ENCODE results near the gene IGF2BP2.

Gene IGF2BP2

DNA sequence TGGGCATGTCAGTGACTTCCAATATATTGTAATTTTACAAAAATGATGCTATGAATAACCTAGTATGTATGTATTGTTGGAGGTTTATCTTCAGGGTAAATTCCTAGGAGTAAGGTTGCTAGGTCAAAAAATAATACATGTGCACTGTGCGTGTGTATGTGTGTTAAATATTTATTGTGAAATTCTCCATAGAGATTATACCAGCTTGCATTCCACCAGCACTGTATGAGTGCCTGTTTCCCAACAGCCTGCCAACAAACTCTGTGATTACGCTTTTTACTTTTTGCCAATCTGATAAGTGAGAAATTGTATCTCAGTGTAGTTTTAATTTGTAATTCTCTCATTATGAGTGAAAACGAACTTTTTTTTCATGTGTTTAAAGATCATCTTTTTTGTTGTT lies 12.6 kb upstream of the IGF2BP2 start:
- no peak overlapping the region for H3K9ac ChIP-seq (ENCODE audit: low read length)
- DNase-seq (ENCODE audit: low read depth) = peak; percentile 76
- no peaks in the 10 kb centered on the region for H3K9me3 ChIP-seq (ENCODE audit: control insufficient read depth, low read length)
- H3K4me3 ChIP-seq (ENCODE audit: low read length) = peak overlapping the region; percentile 23
- H3K27me3 ChIP-seq (replicated peaks; ENCODE audit: control insufficient read depth, insufficient read depth, low read length) = no peaks in the 10 kb centered on the region
- H3K4me1 ChIP-seq (ENCODE audit: control insufficient read depth, insufficient read depth, low read length) = peaks cover 9% of the 10 kb centered on the region
- no peaks in the 10 kb centered on the region for H3K36me3 ChIP-seq (ENCODE audit: control insufficient read depth, insufficient read depth, low read length, severe bottlenecking)

DNA sequence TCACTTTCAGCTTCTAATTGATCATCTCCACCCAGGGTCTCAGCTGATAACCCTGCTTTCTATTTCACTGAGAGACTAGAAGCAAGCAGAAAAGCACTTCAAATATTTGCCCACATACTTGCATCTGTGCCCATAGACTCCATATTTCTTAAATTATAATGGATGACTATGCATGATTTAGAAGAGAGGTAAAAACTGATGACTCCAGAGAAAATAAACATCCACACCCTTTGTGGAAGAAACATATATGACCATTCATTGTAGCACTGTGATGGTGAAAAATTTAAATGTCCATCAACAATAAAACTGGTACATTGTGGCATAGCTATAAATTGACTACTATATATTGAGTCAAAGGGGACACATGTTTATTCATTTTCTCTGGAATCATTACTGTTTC lies 7.1 kb upstream of the IGF2BP2 start:
- Histone ChIP-seq H3K9me3 (ENCODE audit: control insufficient read depth, low read length) (no peaks in the 10 kb centered on the region), H3K27me3 (replicated peaks; ENCODE audit: control insufficient read depth, insufficient read depth, low read length) (no peaks in the 10 kb centered on the region), H3K4me3 (ENCODE audit: low read length) (no peak overlapping the region), H3K36me3 (ENCODE audit: control insufficient read depth, insufficient read depth, low read length, severe bottlenecking) (no peaks in the 10 kb centered on the region), H3K9ac (ENCODE audit: low read length) (no peak overlapping the region), H3K4me1 (ENCODE audit: control insufficient read depth, insufficient read depth, low read length) (peaks cover 3% of the 10 kb centered on the region)
- no peak for DNase-seq (ENCODE audit: low read depth)

DNA sequence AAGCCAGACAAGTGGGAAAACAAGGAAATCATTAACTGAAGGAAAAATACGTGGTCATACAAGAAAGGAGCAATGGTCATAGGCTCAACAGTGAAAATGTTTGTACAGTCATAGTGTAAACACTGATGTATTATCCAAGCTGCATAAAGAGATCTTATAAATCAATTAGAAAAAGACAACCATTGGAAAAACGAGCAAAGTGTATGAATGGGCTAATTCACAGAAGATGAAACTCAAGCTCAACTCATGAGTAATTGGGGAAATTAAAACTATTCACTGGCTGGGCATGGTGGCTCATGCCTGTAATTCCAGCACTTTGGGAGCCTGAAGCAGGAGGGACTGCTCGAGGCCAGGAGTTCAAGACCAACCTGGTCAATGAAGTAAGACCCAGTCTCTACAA lies 6.4 kb upstream of the IGF2BP2 start:
- DNase-seq (ENCODE audit: low read depth) = no peak
- Histone ChIP-seq H3K9ac (ENCODE audit: low read length) (no peak overlapping the region), H3K9me3 (ENCODE audit: control insufficient read depth, low read length) (no peaks in the 10 kb centered on the region), H3K4me3 (ENCODE audit: low read length) (no peak overlapping the region), H3K27me3 (replicated peaks; ENCODE audit: control insufficient read depth, insufficient read depth, low read length) (no peaks in the 10 kb centered on the region), H3K4me1 (ENCODE audit: control insufficient read depth, insufficient read depth, low read length) (peaks cover 9% of the 10 kb centered on the region), H3K36me3 (ENCODE audit: control insufficient read depth, insufficient read depth, low read length, severe bottlenecking) (no peaks in the 10 kb centered on the region)

DNA sequence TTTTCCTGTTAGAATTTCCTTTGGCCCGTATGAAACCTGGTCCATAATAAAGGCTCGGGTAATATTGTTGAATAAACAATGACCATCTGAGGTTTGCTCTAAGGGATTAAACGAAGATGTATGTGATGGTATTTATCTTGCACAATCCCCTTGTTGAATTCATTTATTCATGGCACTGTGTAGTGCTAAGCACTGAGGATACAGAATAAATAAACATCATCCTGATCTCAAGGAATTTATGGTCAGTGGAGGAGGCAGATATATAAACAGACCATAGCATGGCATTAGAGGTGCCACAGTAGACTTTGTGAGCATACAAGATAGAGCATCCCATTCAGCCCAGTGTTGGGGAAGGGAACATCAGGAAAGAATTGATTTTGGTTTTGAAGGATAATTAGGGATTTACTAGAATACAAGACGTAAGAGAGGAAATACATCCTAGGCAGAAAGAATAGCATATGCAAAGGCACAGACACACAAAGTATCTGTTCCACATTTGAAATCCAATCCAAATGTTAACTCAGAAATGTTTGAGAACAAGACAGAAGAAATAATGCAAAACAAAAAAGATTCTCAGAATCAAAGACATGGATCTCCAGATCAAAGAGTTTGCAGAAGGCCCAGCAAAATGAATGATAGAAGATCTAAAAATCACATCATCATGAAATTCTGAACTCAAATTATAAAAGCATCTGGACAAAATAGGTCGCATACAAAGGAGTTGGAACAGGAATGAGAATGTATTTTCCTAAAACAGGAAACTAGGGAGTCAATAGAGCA lies 5.4 kb upstream of the IGF2BP2 start:
- H3K36me3 ChIP-seq (ENCODE audit: control insufficient read depth, insufficient read depth, low read length, severe bottlenecking) = no peaks in the 10 kb centered on the region
- H3K9me3 ChIP-seq (ENCODE audit: control insufficient read depth, low read length) = no peaks in the 10 kb centered on the region
- no peak overlapping the region for H3K4me3 ChIP-seq (ENCODE audit: low read length)
- peaks cover 10% of the 10 kb centered on the region for H3K4me1 ChIP-seq (ENCODE audit: control insufficient read depth, insufficient read depth, low read length)
- no peak for DNase-seq (ENCODE audit: low read depth)
- no peak overlapping the region for H3K9ac ChIP-seq (ENCODE audit: low read length)
- H3K27me3 ChIP-seq (replicated peaks; ENCODE audit: control insufficient read depth, insufficient read depth, low read length) = no peaks in the 10 kb centered on the region

DNA sequence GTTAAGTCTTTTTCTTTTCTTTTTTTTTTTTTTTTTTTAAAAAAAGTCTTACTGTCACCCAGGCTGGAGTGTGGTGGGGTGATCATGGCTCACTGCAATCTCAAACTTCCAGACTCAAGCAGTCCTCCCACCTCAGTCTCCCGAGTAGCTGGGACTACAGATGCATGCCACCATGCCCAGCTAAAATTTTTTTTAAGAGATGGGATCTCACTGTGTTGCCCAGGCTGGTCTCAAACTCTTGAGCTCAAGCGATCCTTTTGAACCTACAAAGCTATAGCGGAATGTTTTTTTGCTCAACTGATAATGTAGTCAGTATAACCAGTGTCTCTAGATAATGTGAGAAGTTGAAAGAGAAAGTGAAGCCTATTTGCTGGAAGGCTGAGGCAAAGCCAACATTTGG lies 3.9 kb upstream of the IGF2BP2 start:
- Histone ChIP-seq H3K4me1 (ENCODE audit: control insufficient read depth, insufficient read depth, low read length) (peaks cover 10% of the 10 kb centered on the region), H3K4me3 (ENCODE audit: low read length) (no peak overlapping the region), H3K9ac (ENCODE audit: low read length) (no peak overlapping the region), H3K9me3 (ENCODE audit: control insufficient read depth, low read length) (no peaks in the 10 kb centered on the region), H3K36me3 (ENCODE audit: control insufficient read depth, insufficient read depth, low read length, severe bottlenecking) (no peaks in the 10 kb centered on the region), H3K27me3 (replicated peaks; ENCODE audit: control insufficient read depth, insufficient read depth, low read length) (no peaks in the 10 kb centered on the region)
- DNase-seq (ENCODE audit: low read depth) = no peak

DNA sequence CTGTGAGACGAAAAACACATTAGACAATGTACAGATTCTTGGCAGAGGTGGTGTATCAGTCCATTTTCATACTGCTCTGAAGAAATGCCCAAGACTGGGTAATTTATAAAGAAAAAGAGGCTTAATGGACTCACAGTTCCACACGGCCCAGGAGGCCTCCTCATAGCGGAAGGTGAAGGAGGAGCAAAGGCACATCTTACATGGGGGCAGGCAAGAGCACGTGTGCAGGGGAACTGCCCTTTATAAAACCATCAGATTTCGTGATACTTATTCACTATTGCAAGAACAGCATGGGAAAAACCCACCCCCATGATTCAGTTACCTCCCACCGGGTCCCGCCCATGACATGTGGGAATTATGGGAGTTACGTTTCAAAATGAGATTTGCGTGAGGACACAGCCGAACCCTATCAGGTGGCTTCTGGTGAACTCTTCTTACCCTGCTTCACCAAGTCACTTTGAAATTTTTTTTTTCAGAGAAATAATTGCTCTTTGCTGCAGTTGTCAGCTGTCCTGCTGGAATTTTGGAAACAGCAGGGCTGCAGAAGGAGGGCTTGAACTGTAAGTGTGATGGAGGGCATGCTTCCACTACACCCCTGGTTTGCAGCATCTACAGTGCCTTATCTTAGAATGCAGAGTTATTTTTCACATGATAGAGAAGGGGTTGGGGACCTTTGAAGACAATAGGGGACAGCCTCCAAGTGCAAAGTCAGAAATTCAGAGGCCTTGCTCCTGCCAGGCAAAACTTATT lies 2.9 kb upstream of the IGF2BP2 start:
- no peak for DNase-seq (ENCODE audit: low read depth)
- Histone ChIP-seq H3K4me1 (ENCODE audit: control insufficient read depth, insufficient read depth, low read length) (peaks cover 10% of the 10 kb centered on the region), H3K4me3 (ENCODE audit: low read length) (no peak overlapping the region), H3K36me3 (ENCODE audit: control insufficient read depth, insufficient read depth, low read length, severe bottlenecking) (no peaks in the 10 kb centered on the region), H3K9ac (ENCODE audit: low read length) (no peak overlapping the region), H3K9me3 (ENCODE audit: control insufficient read depth, low read length) (no peaks in the 10 kb centered on the region), H3K27me3 (replicated peaks; ENCODE audit: control insufficient read depth, insufficient read depth, low read length) (no peaks in the 10 kb centered on the region)

DNA sequence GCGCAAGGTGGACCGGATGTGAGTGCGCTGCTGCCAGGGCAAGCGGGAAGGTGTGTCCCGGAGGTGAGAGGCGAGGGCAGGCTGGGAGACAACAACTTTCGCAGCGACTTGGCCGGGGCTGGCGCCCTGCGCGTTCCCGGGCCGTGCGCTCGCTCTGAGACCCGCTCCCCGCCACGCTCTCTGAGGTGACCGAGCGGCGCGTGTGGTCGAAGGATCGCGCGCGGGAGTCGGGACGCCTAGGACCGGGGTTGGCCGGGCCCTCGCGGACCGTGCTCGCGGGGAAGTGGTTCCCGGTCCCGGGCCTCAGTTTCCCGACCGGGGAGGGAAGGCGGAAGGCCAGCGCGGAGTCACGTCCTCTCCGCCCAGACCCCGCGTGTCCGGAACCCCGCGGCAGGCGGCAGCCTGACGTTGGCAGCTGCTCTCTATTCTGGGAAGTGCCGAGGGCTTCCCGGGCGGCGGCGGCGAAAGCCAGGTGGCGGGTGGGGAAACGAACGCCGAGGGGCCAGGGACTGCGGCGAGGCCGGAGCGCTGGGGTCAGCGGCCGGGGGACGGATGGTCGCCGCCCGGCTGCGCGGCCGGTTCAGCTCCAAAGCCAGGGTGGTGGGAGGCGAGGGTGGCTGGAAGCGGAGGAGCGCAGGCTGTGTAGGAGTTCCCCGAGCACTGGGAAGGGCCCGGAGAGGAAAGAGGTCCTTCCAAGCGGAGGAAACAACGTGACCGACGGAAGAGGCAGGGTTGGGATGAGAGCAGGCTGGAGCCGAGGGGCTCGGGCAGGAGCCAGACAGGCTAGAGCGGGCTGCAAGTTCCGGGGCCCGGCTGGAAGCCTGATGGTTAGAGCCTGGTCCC lies 1.0 kb upstream of the IGF2BP2 start:
- Histone ChIP-seq H3K4me3 (ENCODE audit: low read length) (peak overlapping the region; percentile 88), H3K4me1 (ENCODE audit: control insufficient read depth, insufficient read depth, low read length) (peaks cover 23% of the 10 kb centered on the region), H3K9ac (ENCODE audit: low read length) (peak overlapping the region; percentile 87), H3K9me3 (ENCODE audit: control insufficient read depth, low read length) (no peaks in the 10 kb centered on the region), H3K27me3 (replicated peaks; ENCODE audit: control insufficient read depth, insufficient read depth, low read length) (no peaks in the 10 kb centered on the region), H3K36me3 (ENCODE audit: control insufficient read depth, insufficient read depth, low read length, severe bottlenecking) (no peaks in the 10 kb centered on the region)
- peak; percentile 75 for DNase-seq (ENCODE audit: low read depth)

DNA sequence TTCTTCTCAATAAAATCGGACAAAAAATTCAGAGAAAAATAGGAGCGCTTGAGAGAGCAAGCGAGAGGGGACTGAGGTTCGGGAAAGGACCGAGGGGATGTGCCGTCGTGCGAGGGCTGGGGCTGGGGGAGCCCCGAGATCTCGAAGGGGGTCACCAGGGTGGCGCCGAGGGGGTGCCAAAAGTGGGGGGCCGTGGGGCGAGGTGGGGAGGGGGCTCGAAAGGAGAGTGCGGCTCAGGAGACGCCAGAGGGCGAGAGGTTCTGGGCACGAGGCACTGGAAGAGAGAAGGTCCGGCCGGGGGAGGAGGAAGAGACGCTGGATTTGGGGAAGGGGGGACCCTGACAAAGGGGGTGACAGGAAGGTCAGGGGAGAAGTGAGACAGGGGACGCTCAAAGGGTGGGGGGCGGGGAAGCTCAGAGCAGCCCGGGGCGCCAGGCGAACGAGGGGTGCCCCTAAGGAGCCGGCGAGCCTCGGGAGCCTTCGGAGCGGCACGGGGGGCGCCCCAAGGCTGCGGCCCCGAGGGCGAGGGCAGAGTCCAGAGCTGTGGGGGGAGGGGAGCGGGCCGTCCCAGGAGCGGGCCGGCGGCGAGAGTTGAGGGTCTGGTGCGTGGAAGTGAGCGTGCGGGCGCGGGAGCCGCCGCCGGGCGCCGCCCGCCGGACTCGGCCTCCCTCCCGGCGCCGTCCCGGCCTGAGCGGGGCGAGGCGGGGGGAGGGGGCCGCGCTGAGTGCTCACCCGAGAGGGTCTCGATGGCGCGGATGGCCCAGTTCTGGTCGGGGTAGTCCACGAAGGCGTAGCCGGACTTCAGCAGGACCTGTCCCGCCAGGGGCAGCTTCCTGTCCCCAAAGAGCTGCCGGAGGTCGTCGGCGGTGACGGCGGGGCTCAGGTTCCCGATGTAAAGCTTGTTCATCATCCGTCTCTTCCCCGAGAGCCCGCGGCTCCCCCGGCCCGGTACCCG lies 514 bp downstream of the IGF2BP2 start:
- no peaks in the 10 kb centered on the region for H3K9me3 ChIP-seq (ENCODE audit: control insufficient read depth, low read length)
- DNase-seq (ENCODE audit: low read depth) = peak; percentile 70
- H3K27me3 ChIP-seq (replicated peaks; ENCODE audit: control insufficient read depth, insufficient read depth, low read length) = no peaks in the 10 kb centered on the region
- H3K4me1 ChIP-seq (ENCODE audit: control insufficient read depth, insufficient read depth, low read length) = peaks cover 38% of the 10 kb centered on the region
- H3K9ac ChIP-seq (ENCODE audit: low read length) = peak overlapping the region; percentile 95
- H3K36me3 ChIP-seq (ENCODE audit: control insufficient read depth, insufficient read depth, low read length, severe bottlenecking) = no peaks in the 10 kb centered on the region
- peak overlapping the region; percentile 90 for H3K4me3 ChIP-seq (ENCODE audit: low read length)

DNA sequence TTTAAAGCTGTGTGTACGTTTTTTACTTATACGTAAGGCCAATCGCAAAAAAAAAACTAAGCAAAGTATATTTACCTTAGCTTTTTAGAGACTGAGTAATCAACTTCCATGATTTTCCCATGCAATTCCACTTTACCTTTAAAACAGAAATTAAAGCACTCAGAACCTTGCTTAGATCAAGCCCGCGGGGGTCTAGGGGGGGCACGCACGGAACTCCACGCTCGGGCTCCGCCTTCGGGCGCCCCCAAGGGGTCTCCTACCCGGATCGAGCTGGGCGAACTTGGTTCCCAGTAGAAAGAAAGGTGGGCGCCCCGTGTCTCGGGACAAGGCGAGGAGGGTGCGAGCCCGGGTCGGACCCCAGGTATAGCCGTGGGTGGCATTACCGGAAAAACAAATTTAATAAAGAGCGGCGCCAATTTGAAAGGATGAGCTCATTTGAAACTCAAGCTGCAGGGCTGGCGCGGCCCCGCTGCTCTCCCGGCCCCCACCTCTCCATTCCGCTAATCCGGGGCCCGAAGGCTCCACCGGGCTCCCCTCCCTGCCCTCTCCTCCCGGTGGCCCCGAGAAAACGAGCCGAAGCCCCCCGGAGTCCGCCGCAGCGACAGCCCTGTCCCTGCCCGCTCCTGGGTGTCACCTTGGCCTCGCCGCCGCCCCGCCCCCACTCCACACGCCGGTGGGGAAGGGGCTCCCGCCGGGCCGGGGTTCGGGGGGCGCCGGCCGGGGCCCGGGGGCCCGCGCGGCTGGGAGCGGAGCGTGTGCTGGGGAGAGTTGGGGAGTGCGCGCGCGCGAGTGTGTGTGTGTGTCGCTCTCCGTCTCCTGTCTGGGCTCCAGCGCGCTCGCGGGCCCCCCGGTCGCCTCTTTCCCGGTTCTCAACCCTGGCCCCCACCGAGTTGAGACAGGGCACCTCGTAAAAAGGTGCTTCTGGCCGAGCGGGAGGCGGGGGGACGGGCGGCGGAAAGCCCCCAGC lies 1.5 kb downstream of the IGF2BP2 start:
- Histone ChIP-seq H3K9ac (ENCODE audit: low read length) (peak overlapping the region; percentile 95), H3K9me3 (ENCODE audit: control insufficient read depth, low read length) (no peaks in the 10 kb centered on the region), H3K4me1 (ENCODE audit: control insufficient read depth, insufficient read depth, low read length) (peaks cover 48% of the 10 kb centered on the region), H3K4me3 (ENCODE audit: low read length) (peak overlapping the region; percentile 90), H3K36me3 (ENCODE audit: control insufficient read depth, insufficient read depth, low read length, severe bottlenecking) (no peaks in the 10 kb centered on the region), H3K27me3 (replicated peaks; ENCODE audit: control insufficient read depth, insufficient read depth, low read length) (no peaks in the 10 kb centered on the region)
- DNase-seq (ENCODE audit: low read depth) = peak; percentile 75

Measured in adipocyte (in vitro differentiated cells).